IMR-90 (cell line): ENCODE measurements around the gene KIF3A. TPM values are rescaled to one million over a fixed set of nuclear protein-coding genes. Genes with fewer than 3 reads are reported as not detected.

ENCODE experiments used
- ATAC-seq: fragments of 200-7000 bp; cut with Tn5 transposase; 2 replicates; pipeline ENCODE4 v1.9.1; 2020; ENCODE audit warnings: low read depth, mild to moderate bottlenecking, moderate library complexity
- BruUV-seq: library from RNA; stranded (reverse); fragments of 400-500 nt; replicated peaks from 2 replicates; lab custom pipeline; 2021; lab: Mats Ljungman, UMichigan
- CTCF ChIA-PET: fragments of 300-600 bp; formaldehyde crosslinking; extraction: SDS; loops from one replicate; lab custom pipeline; 2021; ENCODE audit warnings: antibody characterized with exemption; lab: Yijun Ruan, JAX
- POLR2A ChIA-PET: fragments of 300-600 bp; sonication (Branson Sonifier 250); formaldehyde crosslinking; loops from one replicate; lab custom pipeline; 2022; ENCODE audit warnings: antibody characterized with exemption; ENCODE audit not compliant: unreplicated experiment; lab: Charles Lee
- DNase-seq: peaks from one replicate; pipeline ENCODE4 v3.0.0; 2013
- H2AFZ ChIP-seq: replicated peaks from 2 replicates; pipeline ENCODE3; 2013; ENCODE audit warnings: low read length, mild to moderate bottlenecking; ENCODE audit not compliant: poor library complexity
- H2AK5ac ChIP-seq: 2 replicates; pipeline ENCODE4 v1.6.1; 2013; ENCODE audit warnings: low read depth, low read length, inconsistent platforms
- H2AK9ac ChIP-seq: replicated peaks from 2 replicates; pipeline ENCODE3; 2013; ENCODE audit warnings: mild to moderate bottlenecking, low read depth, low read length, moderate library complexity; ENCODE audit not compliant: poor library complexity
- H2BK120ac ChIP-seq: 2 replicates; pipeline ENCODE4 v1.6.1; 2013; ENCODE audit warnings: low read depth, low read length, inconsistent platforms
- H2BK15ac ChIP-seq: 3 replicates; pipeline ENCODE4 v1.6.1; 2013; ENCODE audit warnings: low read depth, low read length, inconsistent platforms
- H2BK20ac ChIP-seq: 2 replicates; pipeline ENCODE4 v1.6.1; 2013; ENCODE audit warnings: low read depth, mild to moderate bottlenecking, inconsistent platforms, low read length, moderate library complexity
- H2BK5ac ChIP-seq: 2 replicates; pipeline ENCODE4 v1.6.1; 2013; ENCODE audit warnings: mild to moderate bottlenecking, low read depth, low read length, inconsistent platforms; ENCODE audit not compliant: poor library complexity, severe bottlenecking
- H3K14ac ChIP-seq: replicated peaks from 2 replicates; pipeline ENCODE4 v1.6.1; 2013; ENCODE audit warnings: low read depth, low read length, inconsistent platforms
- H3K18ac ChIP-seq: 2 replicates; pipeline ENCODE4 v1.6.1; 2013; ENCODE audit warnings: low read depth, low read length, control low read depth
- H3K23ac ChIP-seq: 2 replicates; pipeline ENCODE4 v1.6.1; 2013; ENCODE audit warnings: low read depth, low read length, inconsistent platforms
- H3K27ac ChIP-seq: 2 replicates; pipeline ENCODE4 v1.5.1; 2013; ENCODE audit warnings: mild to moderate bottlenecking, control low read depth, low read length; ENCODE audit not compliant: insufficient read depth
- H3K27me3 ChIP-seq: 2 replicates; pipeline ENCODE4 v1.6.1; 2013; ENCODE audit warnings: low read length; ENCODE audit not compliant: control insufficient read depth, insufficient read depth
- H3K36me3 ChIP-seq: 2 replicates; pipeline ENCODE4 v1.6.1; 2013; ENCODE audit warnings: low read length, mixed read lengths; ENCODE audit not compliant: control insufficient read depth, insufficient read depth
- H3K4ac ChIP-seq: 2 replicates; pipeline ENCODE4 v1.6.1; 2013; ENCODE audit warnings: low read depth, low read length, inconsistent platforms
- H3K4me1 ChIP-seq: 2 replicates; pipeline ENCODE4 v1.6.1; 2013; ENCODE audit warnings: low read length, mixed read lengths; ENCODE audit not compliant: control insufficient read depth, insufficient read depth
- H3K4me2 ChIP-seq: 2 replicates; pipeline ENCODE4 v1.6.1; 2013; ENCODE audit warnings: low read depth, mild to moderate bottlenecking, control low read depth, low read length, moderate library complexity
- H3K4me3 ChIP-seq: 2 replicates; pipeline ENCODE4 v1.5.1; 2013; ENCODE audit warnings: low read depth, mild to moderate bottlenecking, control low read depth, low read length, moderate library complexity; ENCODE audit not compliant: insufficient read depth
- H3K56ac ChIP-seq: 2 replicates; pipeline ENCODE4 v1.6.1; 2013; ENCODE audit warnings: low read length, inconsistent platforms; ENCODE audit not compliant: insufficient read depth; ENCODE audit errors: extremely low read depth
- H3K79me1 ChIP-seq, 2 experiments: 2 replicates each; pipeline ENCODE4 v1.6.1; 2013; ENCODE audit warnings: low read length in 2 of 2, inconsistent platforms in 1 of 2, low read depth in 1 of 2
- H3K9ac ChIP-seq: 2 replicates; pipeline ENCODE4 v1.6.1; 2013; ENCODE audit warnings: low read depth, low read length, control low read depth
- H3K9me1 ChIP-seq: 2 replicates; pipeline ENCODE4 v1.6.1; 2013; ENCODE audit warnings: low read length, inconsistent platforms; ENCODE audit not compliant: insufficient read depth
- H3K9me3 ChIP-seq: 2 replicates; pipeline ENCODE4 v1.6.1; 2013; ENCODE audit warnings: low read length; ENCODE audit not compliant: control insufficient read depth, insufficient read depth
- H4K20me1 ChIP-seq: 2 replicates; pipeline ENCODE4 v1.6.1; 2013; ENCODE audit warnings: low read length, inconsistent platforms; ENCODE audit not compliant: insufficient read depth
- H4K5ac ChIP-seq: 2 replicates; pipeline ENCODE4 v1.6.1; 2013; ENCODE audit warnings: mild to moderate bottlenecking, low read depth, low read length, control low read depth
- H4K8ac ChIP-seq, 2 experiments: 2 replicates each; pipeline ENCODE4 v1.6.1; 2013; ENCODE audit warnings: low read depth in 2 of 2, low read length in 2 of 2, control low read depth in 1 of 2, inconsistent platforms in 1 of 2
- H4K91ac ChIP-seq: 2 replicates; pipeline ENCODE4 v1.6.1; 2013; ENCODE audit warnings: low read depth, low read length, inconsistent platforms; ENCODE audit not compliant: insufficient read depth
- BHLHE40 ChIP-seq: fragments of 150-350 bp; IDR thresholded peaks from 2 replicates; pipeline ENCODE4 v1.6.1; 2016; ENCODE audit warnings: mild to moderate bottlenecking, low read depth, low read length
- MAZ ChIP-seq: IDR thresholded peaks from 2 replicates; pipeline ENCODE4 v1.6.1; 2012; ENCODE audit warnings: low read depth, mild to moderate bottlenecking, low read length, improper control_type of control experiment, moderate library complexity, borderline replicate concordance
- MXI1 ChIP-seq: IDR thresholded peaks from 2 replicates; pipeline ENCODE4 v1.6.1; 2012; ENCODE audit warnings: low read depth, mild to moderate bottlenecking, low read length, moderate library complexity, borderline replicate concordance
- NFE2L2 ChIP-seq: fragments of 150-350 bp; IDR thresholded peaks from 2 replicates; pipeline ENCODE4 v1.6.1; 2016; ENCODE audit warnings: low read depth, mild to moderate bottlenecking, low read length
- RAD21 ChIP-seq: IDR thresholded peaks from 2 replicates; pipeline ENCODE4 v1.6.1; 2012; ENCODE audit warnings: low read length, improper control_type of control experiment
- RFX5 ChIP-seq: IDR thresholded peaks from 2 replicates; pipeline ENCODE4 v1.8.0; 2012; ENCODE audit warnings: low read depth, mild to moderate bottlenecking, low read length, moderate library complexity
- WGBS, 2 experiments: methylation state at CpG; one replicate each; pipeline versions ENCODE4 v1.1.5 to v1.1.7; 2013; ENCODE audit warnings: missing lambda C conversion rate in 2 of 2; ENCODE audit not compliant: insufficient read length in 1 of 2; ENCODE audit errors: extremely low coverage in 2 of 2; 5-methylcytosine and 5-hydroxymethylcytosine counted together
- dilution Hi-C: fragments of 300-500 bp; cut with HindIII; formaldehyde crosslinking; loops from one replicate; pipeline ENCODE4 v1.14.3; 2018; ENCODE audit warnings: low sequenced_read_pairs; ENCODE audit not compliant: unreplicated experiment
- in situ Hi-C: fragments of 300-500 bp; cut with MboI; formaldehyde crosslinking; loops from 3 replicates; pipeline ENCODE4 v1.14.3; 2019; ENCODE audit warnings: low sequenced_read_pairs, inconsistent platforms, mixed read lengths
- intact Hi-C: fragments of 100-400 bp; cut with micrococcal nuclease; formaldehyde crosslinking; loops from 2 replicates; pipeline ENCODE4 v1.10.0; 2022
- polyA plus RNA-seq, 3 experiments: library from polyadenylated mRNA; depleted of rRNA; stranded (reverse); fragments of >200 nt; gene quantifications; 2 replicates each; pipeline ENCODE4 v1.2.3, GENCODE V29; 2012; ENCODE audit warnings: low replicate concordance in 1 of 3
- total RNA-seq: library from RNA; depleted of rRNA; stranded (reverse); fragments of >200 nt; gene quantifications from 2 replicates; pipeline ENCODE4 v1.2.3, GENCODE V29; 2012

The KIF3A gene
- total and polyA plus RNA-seq, 2 of the 4 experiments (the other 2 are of a cell fraction), result 4.3 to 4.5 TPM

DNA sequence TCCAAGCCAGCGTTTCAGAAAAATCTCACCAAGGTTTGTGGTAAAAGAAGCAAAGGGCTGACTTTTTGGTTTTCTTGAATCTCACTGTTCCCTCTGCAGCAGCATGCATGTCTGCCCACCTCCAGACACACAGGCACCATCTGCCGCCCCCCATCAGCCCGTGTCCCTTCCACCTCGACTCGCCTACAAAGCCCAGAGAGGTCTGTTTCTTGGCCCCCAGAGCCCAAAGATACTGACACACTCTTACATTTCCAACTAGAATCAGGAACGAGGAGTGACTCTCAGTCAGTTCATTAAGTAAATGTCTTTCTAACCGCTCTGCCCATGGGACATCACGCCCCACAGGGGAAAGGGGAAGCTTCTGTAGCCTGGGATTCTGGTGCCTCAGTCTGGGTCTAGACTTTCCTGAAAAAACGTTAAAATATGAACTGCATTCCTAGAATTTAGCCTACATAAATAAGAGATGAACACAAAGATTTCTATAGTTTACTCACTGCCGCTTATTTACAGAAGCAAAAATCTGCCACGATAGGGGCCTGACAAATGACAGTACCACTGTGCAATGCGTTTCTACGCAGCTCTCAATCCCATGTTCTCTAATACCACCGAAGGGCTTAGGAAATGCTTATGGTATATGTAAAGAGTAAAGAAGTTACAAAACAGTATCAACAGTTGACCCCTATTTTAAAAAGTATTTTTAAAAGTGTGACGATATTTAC is 59.5 kb downstream of the KIF3A start:
- 75% methylated on average over 4 of the region's 15 CpGs; no CpG with 5 or more reads in 1 of the 2 experiments for whole genome bisulfite sequencing, 2 experiments
- Histone ChIP-seq H4K20me1 (no peaks in the 10 kb centered on the region), H2AK9ac (peak overlapping the region; percentile 47), H2BK15ac (peak overlapping the region; percentile 45; the same call in 1 of the 3 replicates), H3K36me3 (no peaks in the 10 kb centered on the region), H2AFZ (peak overlapping the region; percentile 73), H3K23ac (no peak overlapping the region), H3K4me2 (no peak overlapping the region), H3K9ac (no peak overlapping the region), H4K8ac (peak overlapping the region in 1 of 2 experiments; percentile 6; a peak in 2 of 4 replicates), H3K27ac (peak overlapping the region; percentile 7; the same call in 1 of the 2 replicates), H3K4me1 (peaks cover 18% of the 10 kb centered on the region), H2BK20ac (peak overlapping the region; percentile 29; the same call in 1 of the 2 replicates), H3K56ac (no peak overlapping the region), H2BK5ac (peak overlapping the region; percentile 30), H3K18ac (0 out of 2 replicates have a peak overlapping the region, but pooled peaks have one; percentile 5), H3K27me3 (no peaks in the 10 kb centered on the region), H3K4me3 (no peak overlapping the region), H3K79me1 (no peaks in the 10 kb centered on the region), H3K9me3 (no peaks in the 10 kb centered on the region), H4K91ac (peak overlapping the region; percentile 25; the same call in 1 of the 2 replicates), H2AK5ac (peak overlapping the region; percentile 37), H3K4ac (peak overlapping the region; percentile 49), H3K14ac (peak overlapping the region; percentile 8; the same call in 1 of the 2 replicates), H4K5ac (no peak overlapping the region), H2BK120ac (0 out of 2 replicates have a peak overlapping the region, but pooled peaks have one; percentile 21), H3K9me1 (peaks cover 25% of the 10 kb centered on the region)
- BruUV-seq, result no TSS peak
- CTCF ChIA-PET, result interaction anchor here (0.6 kb wide), 1 partner anchor 142 kb away, joined by 3 read pairs; no protein-coding TSS in a partner anchor
- POLR2A ChIA-PET, result no interaction called here
- TF ChIP-seq MXI1, result no peak
- no peak for TF ChIP-seq NFE2L2
- no peak for TF ChIP-seq BHLHE40
- no peak for TF ChIP-seq RFX5
- no peak for TF ChIP-seq RAD21
- TF ChIP-seq MAZ, result no peak
- in situ Hi-C loops (no loop called here), dilution Hi-C loops (no loop called here), intact Hi-C loops (no loop called here)
- no peak for DNase-seq
- no peak for ATAC-seq
